SU-DHL-6 (cell line): Measurements from ENCODE around the gene TMEM80.
"Not testable (repeated sequence)": the region's sequence is repeated elsewhere in the genome, so short reads cannot be mapped to it uniquely, and the experiment has no call there.

ENCODE experiments used
- H2AFZ ChIP-seq: fragments of 200-600 bp; sonication (generic); 2 replicates; pipeline ENCODE4 v1.6.1; 2014; ENCODE audit warnings: low read depth, mild to moderate bottlenecking, moderate library complexity, mixed read lengths, antibody characterized with exemption, low read length; ENCODE audit not compliant: severe bottlenecking
- H3F3A ChIP-seq: fragments of 200-600 bp; shearing (Covaris generic); 2 replicates; pipeline ENCODE4 v1.6.0; 2016; ENCODE audit warnings: antibody characterized with exemption, mild to moderate bottlenecking; ENCODE audit not compliant: insufficient read depth
- H3K27ac ChIP-seq: fragments of 200-600 bp; sonication (generic); 2 replicates; pipeline ENCODE4 v1.5.1; 2016; ENCODE audit warnings: low read depth, mild to moderate bottlenecking, low read length, moderate library complexity, mixed read lengths
- H3K27me3 ChIP-seq: fragments of 200-600 bp; sonication (generic), shearing (Covaris generic); 2 replicates; pipeline ENCODE4 v1.6.0; 2014; ENCODE audit warnings: mild to moderate bottlenecking, low read length
- H3K36me3 ChIP-seq: fragments of 200-600 bp; sonication (generic); 2 replicates; pipeline ENCODE4 v1.6.1; 2014; ENCODE audit warnings: mild to moderate bottlenecking, low read length, mixed read lengths
- H3K4me2 ChIP-seq: fragments of 300-600, 200-600 bp; shearing (Covaris generic), sonication (generic); 2 replicates; pipeline ENCODE4 v1.6.0; 2014; ENCODE audit warnings: low read length, low read depth, mild to moderate bottlenecking; ENCODE audit not compliant: poor library complexity, severe bottlenecking
- H3K4me3 ChIP-seq: fragments of 200-600 bp; sonication (generic); 2 replicates; pipeline ENCODE4 v1.5.1; 2014; ENCODE audit warnings: antibody characterized with exemption, low read length, mild to moderate bottlenecking, mixed read lengths; ENCODE audit not compliant: insufficient read depth, poor library complexity, severe bottlenecking
- H3K79me2 ChIP-seq: fragments of 200-600 bp; sonication (generic); 2 replicates; pipeline ENCODE4 v1.6.1; 2014; ENCODE audit warnings: mild to moderate bottlenecking, low read length, moderate library complexity; ENCODE audit not compliant: insufficient read depth
- H3K9ac ChIP-seq: fragments of 200-600 bp; sonication (generic); 2 replicates; pipeline ENCODE4 v1.7.0; 2014; ENCODE audit warnings: mild to moderate bottlenecking, low read length
- H3K9me2 ChIP-seq: fragments of 200-600 bp; sonication (generic); replicated peaks from 2 replicates; pipeline ENCODE4 v1.6.1; 2014; ENCODE audit warnings: low read length; ENCODE audit not compliant: insufficient read depth
- H3K9me3 ChIP-seq: fragments of 200-600 bp; sonication (generic); 2 replicates; pipeline ENCODE4 v1.6.1; 2014; ENCODE audit warnings: low read length, mixed read lengths; ENCODE audit not compliant: insufficient read depth
- H4K20me1 ChIP-seq: fragments of 200-600 bp; sonication (generic); 2 replicates; pipeline ENCODE4 v1.6.1; 2014; ENCODE audit warnings: low read depth, mild to moderate bottlenecking, antibody characterized with exemption, low read length, moderate library complexity, mixed read lengths
- CTCF ChIP-seq: fragments of 200-600 bp; sonication (generic); IDR thresholded peaks from one replicate; pipeline ENCODE4 v1.5.1; 2017; ENCODE audit warnings: antibody characterized with exemption, mild to moderate bottlenecking, low read length, moderate library complexity; ENCODE audit not compliant: insufficient read depth, poor library complexity, severe bottlenecking
- EZH2phosphoT487 ChIP-seq: fragments of 200-600 bp; sonication (generic), shearing (Covaris generic); conservative IDR thresholded peaks from 2 replicates; pipeline ENCODE4 v1.6.1; 2018; ENCODE audit warnings: mild to moderate bottlenecking, antibody characterized with exemption, low read length, moderate library complexity, mixed read lengths

TMEM80 gene

GRCh38 chr11:737366-737765 lies 41.8 kb downstream of the TMEM80 start:
- Histone ChIP-seq H3K4me3 (no peak overlapping the region), H4K20me1 (no peaks in the 10 kb centered on the region), H3K9me3 (no peaks in the 10 kb centered on the region), H3K4me2 (no peak overlapping the region), H3K36me3 (no peaks in the 10 kb centered on the region), H3K79me2 (no peaks in the 10 kb centered on the region), H2AFZ (no peak overlapping the region), H3F3A (no peaks in the 10 kb centered on the region), H3K27ac (no peak overlapping the region), H3K9ac (no peak overlapping the region), H3K27me3 (no peaks in the 10 kb centered on the region), H3K9me2 (no peaks in the 10 kb centered on the region)
- no peak for TF ChIP-seq CTCF
- TF ChIP-seq EZH2phosphoT487 = no peak

- H2AFZ ChIP-seq, H3K9ac ChIP-seq, H3K79me2 ChIP-seq, H4K20me1 ChIP-seq, H3F3A ChIP-seq, H3K27ac ChIP-seq, H3K4me3 ChIP-seq, H3K9me3 ChIP-seq, H3K4me2 ChIP-seq, H3K27me3 ChIP-seq, H3K9me2 ChIP-seq, H3K36me3 ChIP-seq: not testable (repeated sequence)
Observed at GRCh38 chr11:737899-738298, 42.3 kb downstream of the TMEM80 start.

- Histone ChIP-seq H3K79me2 (no peaks in the 10 kb centered on the region), H3F3A (0 out of 2 replicates have a peak, but pooled peaks cover 6% of the 10 kb centered on the region), H3K27me3 (no peaks in the 10 kb centered on the region), H3K9me3 (no peaks in the 10 kb centered on the region), H3K9ac (no peak overlapping the region), H2AFZ (no peak overlapping the region), H3K36me3 (no peaks in the 10 kb centered on the region), H3K9me2 (no peaks in the 10 kb centered on the region), H3K4me3 (no peak overlapping the region), H3K4me2 (no peak overlapping the region), H4K20me1 (no peaks in the 10 kb centered on the region), H3K27ac (no peak overlapping the region)
- TF ChIP-seq EZH2phosphoT487 (no peak), CTCF (no peak)
Observed at GRCh38 chr11:742156-742546, 46.5 kb downstream of the TMEM80 start.

GRCh38 chr11:742571-743201 lies 47.1 kb downstream of the TMEM80 start:
- Histone ChIP-seq H3K9me3 (no peaks in the 10 kb centered on the region), H3K27ac (no peak overlapping the region), H3K9me2 (no peaks in the 10 kb centered on the region), H3F3A (0 out of 2 replicates have a peak, but pooled peaks cover 6% of the 10 kb centered on the region), H2AFZ (no peak overlapping the region), H3K4me3 (no peak overlapping the region), H3K36me3 (no peaks in the 10 kb centered on the region), H3K27me3 (no peaks in the 10 kb centered on the region), H3K4me2 (no peak overlapping the region), H3K79me2 (peaks cover 4% of the 10 kb centered on the region), H3K9ac (no peak overlapping the region), H4K20me1 (no peaks in the 10 kb centered on the region)
- TF ChIP-seq CTCF (no peak), EZH2phosphoT487 (no peak)
